Measurements from ENCODE around the gene HYOU1. TPM values are rescaled to one million over a fixed set of nuclear protein-coding genes. Genes with fewer than 3 reads are reported as not detected.
A peak's percentile ranks its signal among the peaks of the same experiment; 100 is the strongest.

Gene HYOU1
- total and polyA plus RNA-seq, 2 of the 8 experiments (the other 6 are each of a cell fraction or from before 2014, with no cell fraction given) = 239 to 295 TPM

DNA sequence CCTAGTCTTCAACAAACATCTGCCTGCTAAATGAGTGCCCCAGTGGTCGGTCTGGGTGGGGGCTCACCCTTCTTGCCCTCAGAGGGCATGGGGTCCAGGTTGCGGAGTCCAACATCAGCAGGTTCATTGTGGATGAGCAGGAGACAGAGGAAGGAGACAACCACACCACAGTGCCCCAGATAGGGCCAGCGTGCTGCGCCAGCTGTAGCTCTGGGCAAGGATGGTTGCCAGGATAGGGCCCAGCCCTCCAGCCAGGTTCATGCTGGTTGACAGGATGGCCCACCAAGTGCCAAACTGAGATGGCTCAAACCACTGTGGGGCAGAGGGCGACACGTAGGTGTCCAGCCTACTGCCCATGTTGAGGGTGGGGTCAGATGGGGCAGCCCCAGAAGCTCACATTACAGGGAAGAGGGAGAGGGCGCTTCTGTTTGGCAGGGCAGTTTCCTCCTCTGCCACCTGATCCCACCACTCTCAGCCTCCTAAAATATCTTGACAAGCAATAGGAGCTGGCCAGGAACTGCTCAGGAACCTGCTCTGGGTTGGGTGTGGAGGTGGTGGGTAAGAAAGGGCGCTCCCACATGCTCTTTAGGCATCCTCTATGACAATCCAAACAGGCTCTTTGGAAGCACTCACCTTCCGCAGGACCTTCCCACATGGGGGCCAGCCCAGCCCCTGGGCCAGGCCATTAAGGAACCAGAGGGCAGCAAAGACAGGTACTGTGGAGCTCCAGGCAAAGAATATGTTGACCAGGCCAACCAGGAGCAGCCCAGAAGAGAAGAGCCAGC lies 29.3 kb downstream of the HYOU1 start:
- Histone ChIP-seq H3K4me3 (ENCODE audit: extremely low read depth in 1 of 4, insufficient read depth in 2 of 4, low read depth in 3 of 4, low read length in 4 of 4) (no peak overlapping the region), H3K27ac (ENCODE audit: low read depth, low read length) (no peak overlapping the region), H2AFZ (ENCODE audit: low read length) (no peak overlapping the region), H4K5ac (ENCODE audit: insufficient read length, low read depth, low read length) (no peak overlapping the region), H2BK12ac (ENCODE audit: low read depth, low read length) (no peak overlapping the region), H3K23ac (ENCODE audit: insufficient read length) (no peak overlapping the region), H2BK120ac (replicated peaks; ENCODE audit: low read depth, low read length) (no peak overlapping the region), H3K4me2 (ENCODE audit: insufficient read depth in 1 of 2, low read depth in 2 of 2, low read length in 2 of 2) (peak overlapping the region in 1 of 2 experiments; percentile 82; a peak in 1 of 4 replicates), H3K79me2 (ENCODE audit: control insufficient read depth in 1 of 2, insufficient read depth in 2 of 2, low read length in 2 of 2) (peaks cover 0 to 19% of the 10 kb centered on the region in 2 experiments; a peak in 1 of 4 replicates), H3K79me1 (ENCODE audit: low read depth, low read length) (peaks cover 15% of the 10 kb centered on the region), H3K9me3 (ENCODE audit: insufficient read depth in 2 of 2, low read depth in 1 of 2, low read length in 1 of 2) (no peaks in the 10 kb centered on the region), H3K23me2 (ENCODE audit: low read depth, low read length) (peaks cover 7% of the 10 kb centered on the region; the same call in 1 of the 2 replicates), H2BK15ac (ENCODE audit: low read length) (no peak overlapping the region), H2AK5ac (ENCODE audit: low read depth, low read length) (no peak overlapping the region), H2BK20ac (ENCODE audit: low read length) (no peak overlapping the region), H3K4me1 (replicated peaks in 1 of 4; ENCODE audit: control insufficient read depth in 3 of 4, insufficient read depth in 4 of 4, low read length in 3 of 4) (peaks cover 6 to 13% (median 10%) of the 10 kb centered on the region in 4 experiments), H4K8ac (ENCODE audit: extremely low read depth, insufficient read depth, low read length) (0 out of 2 replicates have a peak overlapping the region, but pooled peaks have one; percentile 58), H3K14ac (ENCODE audit: insufficient read length) (no peak overlapping the region), H3K27me3 (replicated peaks in 1 of 4; ENCODE audit: control insufficient read depth in 3 of 4, extremely low read depth in 1 of 4, insufficient read depth in 3 of 4, low read length in 3 of 4) (no peaks in the 10 kb centered on the region), H3K9ac (replicated peaks in 1 of 4; ENCODE audit: extremely low read depth in 1 of 4, low read depth in 3 of 4, low read length in 3 of 4) (no peak overlapping the region), H3K18ac (ENCODE audit: extremely low read depth, low read length) (no peak overlapping the region), H3K4ac (replicated peaks; ENCODE audit: insufficient read length, low read depth, low read length) (no peak overlapping the region), H4K91ac (replicated peaks; ENCODE audit: insufficient read length, low read length) (no peak overlapping the region), H4K20me1 (replicated peaks in 1 of 2; ENCODE audit: control insufficient read depth in 1 of 2, insufficient read depth in 2 of 2, low read length in 2 of 2) (peaks cover 3 to 16% of the 10 kb centered on the region in 2 experiments), H3K56ac (replicated peaks; ENCODE audit: insufficient read length, low read depth, low read length) (no peak overlapping the region), H3K36me3 (ENCODE audit: control insufficient read depth in 2 of 4, insufficient read depth in 4 of 4, low read length in 3 of 4) (peaks cover 12 to 57% (median 34%) of the 10 kb centered on the region in 4 experiments), H2BK5ac (ENCODE audit: low read depth, low read length) (no peak overlapping the region; the same call in 1 of the 2 replicates)
- WGBS, 2 experiments (ENCODE audit: extremely low coverage in 1 of 2, insufficient coverage in 1 of 2, insufficient read length in 1 of 2, insufficient replicate concordance in 2 of 2, low coverage in 1 of 2, low lambda C conversion rate in 2 of 2, missing lambda C conversion rate in 1 of 2) = 92% methylated on average over 8 of the region's 9 CpGs; no CpG with 5 or more reads in 1 of the 2 experiments
- no peak for FAIRE-seq
- no peak for DNase-seq (ENCODE audit: low read depth in 1 of 2, low spot score in 2 of 2)
- CTCF ChIA-PET (ENCODE audit: partially characterized antibody) = interaction anchor here (0.5 to 1.5 kb wide), 7 partner anchors 17 to 295 kb away, joined by 3 to 4 read pairs (median 3); no protein-coding TSS in a partner anchor
- POLR2A ChIA-PET (ENCODE audit: partially characterized antibody) = interaction anchor here (1.4 to 9.7 kb wide), 3 partner anchors 15 to 28 kb away, joined by 4 to 224 read pairs (median 18); partner anchors contain the start of genes HYOU1, RPS25 and TRAPPC4
- TF ChIP-seq RNF2 (IDR thresholded peaks at IDR 0.05; ENCODE audit: borderline replicate concordance, low read depth, low read length, missing control alignments, poor library complexity, severe bottlenecking) (no peak), CTCF (IDR thresholded peaks at IDR 0.05; ENCODE audit: control extremely low read depth in 1 of 3, insufficient read depth in 1 of 3, low read depth in 1 of 3, low read length in 3 of 3) (no peak), SIRT6 (IDR thresholded peaks at IDR 0.05; ENCODE audit: low read length) (no peak), USF2 (IDR thresholded peaks at IDR 0.05; ENCODE audit: low read length) (no peak), TBP (IDR thresholded peaks at IDR 0.05; ENCODE audit: low read depth, low read length) (no peak), JUN (IDR thresholded peaks at IDR 0.05; ENCODE audit: low read depth, low read length) (no peak), CHD1 (IDR thresholded peaks at IDR 0.05; ENCODE audit: low read depth, low read length) (no peak)

Measured in H1 (cell line).